ENCODE results near the gene WNT6.

WNT6 gene

DNA sequence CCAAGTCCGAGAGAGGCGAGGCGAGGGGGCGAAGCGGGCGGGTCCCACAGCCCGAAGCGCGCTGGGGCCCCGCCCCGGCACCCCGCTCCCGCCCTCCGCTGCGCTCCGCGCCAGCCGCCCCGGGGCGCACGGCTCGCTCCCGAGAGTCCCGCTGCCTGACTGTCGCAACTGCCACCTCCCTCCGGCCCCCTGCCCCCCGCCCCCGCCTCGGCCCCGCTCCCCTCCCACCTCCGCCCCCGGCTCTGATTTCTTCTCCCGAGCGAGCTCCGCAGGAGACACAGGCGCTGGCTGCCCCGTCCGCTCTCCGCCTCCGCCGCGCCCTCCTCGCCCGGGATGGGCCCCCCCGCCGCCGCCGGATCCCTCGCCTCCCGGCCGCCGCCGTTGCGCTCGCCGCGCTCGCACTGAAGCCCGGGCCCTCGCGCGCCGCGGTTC, at the start of gene WNT6:
Gene WNT6, plus strand, starts transcription at position 250 of the 432 bp plus-strand sequence. CDS start 233 bp downstream, outside the sequence.
- no peak for DNase-seq (ENCODE audit: low read depth)

DNA sequence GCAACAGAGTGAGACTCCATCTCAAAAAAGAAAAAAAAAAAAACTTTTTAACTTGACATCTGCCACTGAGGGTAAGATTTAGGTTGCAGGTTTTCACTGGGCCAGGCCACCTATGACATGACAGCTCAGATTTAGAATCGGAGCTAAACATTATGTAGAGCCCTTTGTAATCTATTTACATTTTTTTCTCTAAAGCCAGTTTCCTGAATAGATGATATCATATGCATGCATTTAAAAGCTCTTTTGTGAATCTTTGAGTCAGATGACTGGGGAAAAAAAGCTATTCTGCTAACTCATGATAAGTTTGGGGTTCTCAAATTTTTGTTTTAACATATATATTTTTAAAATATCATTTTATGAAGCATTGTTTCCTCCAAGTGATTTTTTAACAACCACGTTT, 49.3 kb upstream of the WNT6 start:
- no peak for DNase-seq (ENCODE audit: low read depth)

DNA sequence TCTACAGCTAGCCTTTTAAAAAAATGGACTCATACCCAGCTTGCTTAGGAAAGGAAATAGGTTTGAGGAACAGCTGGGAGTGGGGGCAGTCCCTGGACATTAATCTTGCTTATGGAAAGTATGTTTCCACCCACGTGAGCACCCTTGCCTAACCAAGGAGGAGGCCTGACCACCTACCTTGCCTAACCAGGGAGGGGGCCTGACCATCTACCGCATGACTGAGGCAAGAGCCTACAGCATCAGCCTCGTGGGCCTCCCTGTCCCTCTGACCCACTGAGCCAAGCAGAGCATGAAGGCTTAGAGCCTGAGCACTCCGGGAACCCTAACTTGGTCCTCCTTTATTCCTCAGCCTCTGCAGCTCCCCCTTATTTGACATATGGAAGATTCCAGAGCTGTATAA, 48.2 kb upstream of the WNT6 start:
- DNase-seq (ENCODE audit: low read depth), result no peak

DNA sequence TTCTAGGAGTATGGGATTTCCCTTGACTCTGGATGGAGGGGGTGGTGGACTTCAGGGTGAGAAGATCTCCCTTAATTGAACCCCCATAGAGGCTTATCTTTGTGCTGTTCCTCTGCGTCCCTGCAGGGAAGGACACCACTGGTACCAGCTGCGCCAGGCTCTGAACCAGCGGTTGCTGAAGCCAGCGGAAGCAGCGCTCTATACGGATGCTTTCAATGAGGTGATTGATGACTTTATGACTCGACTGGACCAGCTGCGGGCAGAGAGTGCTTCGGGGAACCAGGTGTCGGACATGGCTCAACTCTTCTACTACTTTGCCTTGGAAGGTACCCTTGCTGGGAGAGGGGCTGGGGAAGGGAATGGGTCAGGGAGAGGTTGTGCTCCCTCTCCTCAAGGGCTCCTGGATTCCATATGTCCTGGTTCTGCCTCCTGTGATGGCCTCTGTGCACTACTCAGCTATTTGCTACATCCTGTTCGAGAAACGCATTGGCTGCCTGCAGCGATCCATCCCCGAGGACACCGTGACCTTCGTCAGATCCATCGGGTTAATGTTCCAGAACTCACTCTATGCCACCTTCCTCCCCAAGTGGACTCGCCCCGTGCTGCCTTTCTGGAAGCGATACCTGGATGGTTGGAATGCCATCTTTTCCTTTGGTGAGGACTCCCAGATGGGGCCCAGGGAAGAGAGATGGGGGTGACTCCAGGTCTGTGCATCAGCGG, 47.3 kb upstream of the WNT6 start:
- DNase-seq (ENCODE audit: low read depth), result no peak

DNA sequence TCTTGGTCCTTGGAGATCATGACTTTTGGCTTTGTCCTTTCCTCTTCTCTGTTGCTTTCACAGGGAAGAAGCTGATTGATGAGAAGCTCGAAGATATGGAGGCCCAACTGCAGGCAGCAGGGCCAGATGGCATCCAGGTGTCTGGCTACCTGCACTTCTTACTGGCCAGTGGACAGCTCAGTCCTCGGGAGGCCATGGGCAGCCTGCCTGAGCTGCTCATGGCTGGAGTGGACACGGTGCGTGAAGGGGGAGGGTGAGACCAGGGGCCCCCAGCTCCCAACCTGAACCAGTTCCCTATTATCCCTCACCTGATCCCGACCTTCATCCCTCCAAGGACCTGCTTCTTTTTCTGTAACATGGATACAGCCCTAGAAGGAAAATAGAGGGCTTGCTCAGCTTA, 46.7 kb upstream of the WNT6 start:
- no peak for DNase-seq (ENCODE audit: low read depth)

DNA sequence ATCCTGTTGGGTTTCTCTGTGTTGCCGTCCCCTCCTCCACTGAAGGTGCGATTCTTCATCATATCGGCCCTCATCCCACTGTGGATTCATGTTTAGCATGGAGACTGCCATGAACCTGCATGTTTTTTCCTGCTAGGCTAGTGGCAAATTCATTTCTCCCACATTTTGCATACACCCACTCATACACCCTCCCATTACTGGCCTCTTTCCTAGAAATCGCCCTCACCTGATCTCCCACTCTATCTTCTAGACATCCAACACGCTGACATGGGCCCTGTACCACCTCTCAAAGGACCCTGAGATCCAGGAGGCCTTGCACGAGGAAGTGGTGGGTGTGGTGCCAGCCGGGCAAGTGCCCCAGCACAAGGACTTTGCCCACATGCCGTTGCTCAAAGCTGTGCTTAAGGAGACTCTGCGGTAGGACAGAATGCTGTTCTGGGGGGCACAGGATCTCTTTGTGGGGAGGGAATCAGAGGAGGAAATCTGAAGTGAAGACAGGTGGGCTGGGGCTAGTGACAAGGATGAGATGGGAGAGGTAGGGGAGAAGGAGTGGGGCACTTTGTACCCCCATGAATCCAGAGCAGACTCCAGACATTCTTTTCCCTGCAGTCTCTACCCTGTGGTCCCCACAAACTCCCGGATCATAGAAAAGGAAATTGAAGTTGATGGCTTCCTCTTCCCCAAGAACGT, 45.7 kb upstream of the WNT6 start:
- DNase-seq (ENCODE audit: low read depth), result no peak

DNA sequence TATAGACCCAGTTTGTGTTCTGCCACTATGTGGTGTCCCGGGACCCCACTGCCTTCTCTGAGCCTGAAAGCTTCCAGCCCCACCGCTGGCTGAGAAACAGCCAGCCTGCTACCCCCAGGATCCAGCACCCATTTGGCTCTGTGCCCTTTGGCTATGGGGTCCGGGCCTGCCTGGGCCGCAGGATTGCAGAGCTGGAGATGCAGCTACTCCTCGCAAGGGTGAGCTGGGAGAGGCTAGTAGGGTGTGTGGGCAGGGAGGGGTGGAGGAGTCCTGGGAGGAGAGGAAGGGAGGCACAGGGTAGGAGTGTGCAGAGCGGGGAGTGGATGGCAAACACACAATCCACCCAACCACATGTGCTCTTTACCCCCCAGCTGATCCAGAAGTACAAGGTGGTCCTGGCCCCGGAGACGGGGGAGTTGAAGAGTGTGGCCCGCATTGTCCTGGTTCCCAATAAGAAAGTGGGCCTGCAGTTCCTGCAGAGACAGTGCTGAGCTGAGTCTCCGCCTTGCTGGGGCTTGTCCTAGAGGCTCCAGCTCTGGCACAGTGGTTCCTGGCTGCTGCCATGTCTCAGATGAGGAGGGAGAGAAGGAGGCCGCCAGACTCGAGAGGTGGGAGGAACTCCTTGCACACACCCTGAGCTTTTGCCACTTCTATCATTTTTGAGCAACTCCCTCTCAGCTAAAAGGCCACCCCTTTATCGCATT, 44.9 kb upstream of the WNT6 start:
- no peak for DNase-seq (ENCODE audit: low read depth)

DNA sequence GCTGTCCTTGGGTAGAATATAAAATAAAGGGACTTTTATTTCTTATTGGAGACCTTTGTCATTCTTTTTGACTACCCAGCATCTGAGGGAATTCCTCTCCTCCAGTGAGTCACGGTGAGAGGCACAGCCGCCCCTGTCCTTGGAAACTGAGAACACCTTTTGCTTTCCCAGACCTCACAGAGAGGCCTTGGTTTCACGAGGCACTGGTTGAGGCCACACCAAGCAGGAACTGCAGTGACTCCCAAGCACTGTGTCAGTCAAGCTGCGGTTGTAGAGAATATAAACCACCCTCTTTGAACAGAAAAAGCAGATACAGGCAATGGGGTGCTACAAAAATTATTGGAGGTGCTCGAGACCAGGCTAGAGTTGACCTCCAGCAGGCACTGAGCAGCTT, 44.4 kb upstream of the WNT6 start:
- DNase-seq (ENCODE audit: low read depth), result no peak

DNA sequence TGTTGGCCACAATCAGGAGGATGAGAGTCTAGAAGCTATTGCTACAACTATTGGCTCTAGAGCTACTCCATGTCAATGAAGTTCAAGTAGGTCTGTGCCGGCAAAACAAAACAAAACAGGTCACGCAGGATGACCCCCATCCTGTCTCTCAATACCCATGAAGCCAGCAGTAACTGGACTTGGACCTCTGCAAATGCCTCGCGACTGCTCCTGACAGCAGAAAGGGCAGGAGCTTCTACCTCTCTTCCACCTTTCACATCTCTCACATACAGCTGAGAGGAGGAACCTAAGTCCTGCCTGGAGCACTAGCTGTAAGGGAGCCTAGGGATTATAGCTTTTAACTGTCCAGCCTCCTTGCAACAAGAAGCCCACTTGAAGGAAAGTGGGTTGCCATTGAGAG, 44.0 kb upstream of the WNT6 start:
- DNase-seq (ENCODE audit: low read depth), result no peak

DNA sequence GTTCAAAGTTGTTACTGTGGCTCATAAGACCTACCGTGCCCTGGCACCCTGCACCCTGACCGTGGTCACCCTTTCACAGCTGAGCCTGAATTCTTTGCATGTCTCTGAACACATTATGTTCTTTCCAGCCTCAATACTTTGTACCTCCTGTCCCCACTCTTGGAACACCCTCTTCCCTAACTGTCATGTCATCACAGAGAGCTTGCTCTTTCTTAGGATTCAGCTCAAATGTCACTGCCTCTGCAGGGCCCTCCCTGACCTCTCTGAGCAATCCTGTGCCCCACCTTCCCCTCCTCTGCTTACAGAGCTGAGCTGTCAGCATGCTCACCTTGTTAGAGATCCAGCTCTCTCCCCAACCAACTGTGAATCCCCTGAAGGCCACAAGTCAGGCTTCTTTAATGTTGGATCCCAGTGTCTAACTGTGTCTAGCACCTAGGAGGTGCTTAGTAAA, 43.0 kb upstream of the WNT6 start:
- no peak for DNase-seq (ENCODE audit: low read depth)

DNA sequence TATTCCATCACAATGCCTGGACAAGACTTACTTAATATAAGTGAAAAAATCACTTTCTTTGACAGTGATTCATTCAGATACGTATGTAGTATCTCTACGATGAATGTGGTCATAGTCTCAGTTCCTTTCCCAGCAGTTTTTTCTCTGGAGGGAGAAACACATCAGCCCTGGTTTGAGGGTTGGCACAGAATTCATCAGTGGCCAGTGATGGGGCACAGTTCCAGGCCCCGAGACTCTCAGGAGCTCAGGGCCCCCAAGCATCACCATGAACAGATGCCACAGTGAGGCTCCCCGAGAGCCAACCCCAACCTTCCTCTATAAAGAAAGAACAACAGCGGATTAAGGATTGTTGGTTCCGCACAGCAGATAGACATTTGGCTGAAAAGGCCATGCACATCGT, 40.5 kb upstream of the WNT6 start:
- no peak for DNase-seq (ENCODE audit: low read depth)

DNA sequence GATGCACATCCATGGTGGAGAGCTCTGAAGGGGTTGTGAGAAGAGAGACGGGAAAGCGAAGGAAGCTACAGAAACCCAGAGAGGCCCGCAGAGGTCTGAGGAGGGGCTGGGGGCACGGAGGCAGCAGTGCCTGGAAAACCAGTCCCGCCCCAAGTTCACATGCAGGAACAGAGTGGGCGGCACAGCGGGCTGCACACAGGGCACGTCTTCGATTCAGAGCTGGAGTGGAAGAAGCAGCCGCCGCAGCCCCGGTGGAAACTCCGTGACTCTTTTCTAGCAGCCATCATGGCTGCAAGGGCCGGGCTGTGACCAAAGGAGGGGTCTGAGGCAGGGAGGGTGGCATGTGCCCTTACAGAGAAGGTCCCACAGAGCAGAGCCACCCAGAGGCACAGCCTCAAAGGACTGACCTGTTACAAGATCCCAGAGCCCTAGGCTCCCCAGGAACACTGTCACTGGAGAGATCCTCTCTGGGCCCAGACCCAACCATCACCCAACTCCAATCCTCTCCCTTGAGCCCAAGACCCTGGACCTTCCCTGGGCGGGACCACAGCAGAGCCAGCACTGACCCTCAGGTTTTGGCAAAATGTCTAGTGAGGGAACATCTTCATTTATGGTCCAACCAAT, 38.7 kb upstream of the WNT6 start:
- no peak for DNase-seq (ENCODE audit: low read depth)

DNA sequence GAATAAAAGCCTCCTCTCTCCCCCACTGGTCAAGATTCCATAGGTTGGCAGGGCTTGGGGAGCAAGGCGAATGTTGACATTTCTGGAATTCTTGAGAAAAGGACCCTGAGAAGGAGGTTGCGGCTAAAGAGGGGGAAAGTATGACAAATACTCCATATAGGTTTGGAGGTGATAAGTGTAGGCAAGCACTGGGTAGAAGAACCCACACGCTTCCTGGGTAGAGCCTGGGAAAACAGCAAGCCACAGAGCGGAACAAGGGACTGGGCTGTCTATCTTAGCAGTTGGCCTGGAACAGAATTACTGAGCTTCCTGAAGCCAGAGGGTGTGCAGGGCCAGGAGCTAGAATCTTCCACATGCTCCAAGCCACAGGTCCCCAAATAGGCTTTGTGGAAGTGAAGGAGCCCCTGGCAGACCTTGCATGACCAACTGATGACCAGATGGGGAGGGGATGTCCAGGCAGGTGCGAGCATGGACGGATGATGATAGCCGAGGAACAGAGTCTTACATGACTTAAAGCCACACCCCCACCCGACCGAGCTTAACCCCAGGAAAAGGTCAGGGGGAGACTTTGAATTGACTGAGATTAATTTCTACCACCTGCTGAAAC, 37.9 kb upstream of the WNT6 start:
- no peak for DNase-seq (ENCODE audit: low read depth)

DNA sequence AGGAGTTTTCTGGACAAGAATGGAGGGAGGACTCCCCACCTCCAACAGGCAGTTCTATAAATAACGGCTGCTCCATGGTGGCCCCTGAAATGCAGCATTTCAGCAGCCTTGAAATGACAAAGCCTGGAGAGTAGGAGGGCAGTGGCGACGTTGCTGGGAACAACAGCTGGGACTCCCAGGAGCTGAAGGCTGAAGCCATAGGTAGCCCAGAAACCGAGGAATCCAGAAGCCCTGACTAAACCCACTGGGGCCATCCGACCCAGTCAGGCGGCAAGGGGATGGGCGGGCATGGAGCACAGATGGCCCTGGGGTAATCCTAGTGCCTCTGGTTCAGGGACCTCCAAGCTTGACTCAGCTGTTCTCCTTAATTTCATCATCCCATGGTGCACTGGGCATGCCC, 37.0 kb upstream of the WNT6 start:
- DNase-seq (ENCODE audit: low read depth), result no peak

DNA sequence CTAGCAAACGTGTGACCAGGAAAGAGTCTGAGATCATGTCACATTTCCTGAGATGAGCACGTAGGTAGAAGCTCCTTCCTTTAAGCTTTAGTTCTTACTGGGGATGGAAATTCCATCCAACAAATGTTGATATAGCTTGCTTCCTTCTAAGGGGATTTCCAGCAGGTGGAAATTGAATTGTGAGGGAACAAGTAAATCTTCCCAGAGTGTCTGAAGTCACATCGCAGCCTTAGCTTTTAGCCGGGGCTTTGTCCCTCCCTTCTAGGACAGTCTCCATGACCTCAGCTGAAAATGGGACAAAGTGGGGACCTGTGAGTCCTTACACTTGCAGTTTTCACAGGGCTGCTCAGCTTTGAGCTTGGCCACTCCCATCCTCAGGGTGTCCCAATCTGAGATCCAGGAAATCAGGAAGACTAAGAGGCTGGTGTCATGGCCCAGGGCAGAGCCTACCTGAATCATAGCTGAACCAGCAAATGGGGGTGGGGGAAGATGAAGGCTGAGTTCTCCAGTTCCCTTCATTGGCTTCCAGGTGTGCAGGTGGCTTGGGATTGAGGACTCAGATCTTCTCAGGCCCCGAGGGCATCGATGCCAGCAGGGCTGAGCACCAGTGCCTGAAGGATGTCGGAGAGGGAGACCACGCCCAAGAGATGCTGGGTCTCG, 36.3 kb upstream of the WNT6 start:
- no peak for DNase-seq (ENCODE audit: low read depth)

DNA sequence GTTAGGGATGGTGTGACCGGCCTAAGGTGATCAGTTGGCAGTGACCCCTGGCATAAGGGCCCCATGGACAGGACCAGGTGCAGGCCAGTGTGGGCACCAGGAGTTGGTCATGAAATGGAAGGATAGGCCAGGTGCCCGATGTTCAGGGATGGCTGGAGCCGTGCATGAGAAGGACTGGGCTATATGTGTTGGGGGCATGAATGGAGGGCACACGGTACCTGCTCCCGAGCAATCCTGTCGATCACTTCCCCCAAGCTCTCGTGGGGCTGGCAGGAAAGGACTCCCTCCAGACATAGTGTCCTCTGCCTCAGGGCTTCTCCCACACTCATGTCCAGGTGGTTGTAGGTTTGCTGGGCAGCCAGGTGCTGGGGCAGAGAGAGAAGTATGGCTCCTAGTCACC, 35.6 kb upstream of the WNT6 start:
- no peak for DNase-seq (ENCODE audit: low read depth)

DNA sequence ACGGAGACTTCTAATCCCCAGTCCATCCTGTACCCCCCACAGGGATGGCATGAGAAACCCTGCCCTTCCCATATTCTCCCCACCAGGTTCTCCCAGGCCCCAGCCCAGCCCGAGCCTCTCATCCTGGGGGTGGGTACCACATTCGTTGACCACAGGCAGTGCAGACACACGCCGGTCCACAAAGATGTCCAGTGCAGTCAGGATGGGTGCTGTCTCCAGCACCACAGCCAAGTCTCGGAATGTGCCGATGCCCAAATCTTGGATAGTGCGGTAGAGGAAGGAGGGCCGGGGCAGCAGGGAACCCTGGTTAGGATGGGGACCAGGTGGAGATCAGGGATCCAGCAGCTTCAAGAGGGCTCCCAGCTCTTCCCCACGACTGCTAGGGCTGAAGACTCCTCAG, 32.8 kb upstream of the WNT6 start:
- no peak for DNase-seq (ENCODE audit: low read depth)

DNA sequence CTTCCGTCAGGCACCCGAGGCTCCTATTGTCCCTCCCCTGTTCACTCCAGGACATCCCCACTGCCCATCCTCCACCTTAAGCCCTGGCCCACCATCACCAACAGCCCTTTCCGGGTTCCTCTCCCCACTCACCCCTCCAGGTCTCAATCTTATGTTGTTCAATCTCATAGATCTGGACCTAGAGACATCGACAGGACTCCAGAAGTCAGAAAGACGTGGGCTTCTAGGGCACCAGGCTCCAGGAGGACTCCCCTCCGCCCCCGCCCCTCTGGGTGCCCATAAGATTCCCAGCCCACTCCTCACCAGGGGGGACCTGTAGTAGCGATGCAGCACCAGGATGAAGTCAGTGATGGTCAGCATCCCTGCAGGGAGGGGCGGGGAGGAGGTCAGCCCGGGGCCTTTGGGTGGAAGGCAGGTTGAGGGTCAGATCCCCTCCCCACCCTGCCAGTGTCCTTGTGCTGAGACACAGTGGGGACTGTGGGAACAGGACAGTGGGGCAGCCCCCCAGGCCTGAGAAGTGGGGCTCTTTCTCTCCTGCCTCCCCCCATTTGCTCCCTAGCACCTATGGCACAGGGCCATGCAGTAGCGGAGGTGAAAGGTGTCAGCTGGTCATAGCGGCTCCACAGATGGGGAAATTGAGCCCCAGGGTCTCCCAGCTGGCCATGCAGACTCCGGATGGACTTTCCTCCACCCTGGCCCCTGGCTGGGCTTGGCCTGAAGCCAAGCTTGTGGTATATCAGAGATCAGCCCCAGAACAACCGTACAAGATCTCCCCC, 31.7 kb upstream of the WNT6 start:
- no peak for DNase-seq (ENCODE audit: low read depth)

DNA sequence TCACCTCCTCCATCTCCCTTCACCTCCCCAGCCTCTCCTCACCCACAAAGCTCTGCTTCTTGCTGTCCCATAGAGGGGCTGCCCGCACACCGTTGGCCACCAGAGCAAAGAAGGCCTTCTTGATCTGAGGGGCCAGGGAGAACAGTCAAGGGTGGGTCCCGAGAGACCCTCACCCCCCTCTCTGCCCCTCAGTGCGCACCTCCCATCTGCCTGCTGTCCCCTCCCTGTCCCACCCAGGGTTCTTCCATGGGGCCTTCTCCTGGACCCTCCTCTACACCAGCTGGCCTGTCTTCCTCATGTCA, 31.2 kb upstream of the WNT6 start:
- no peak for DNase-seq (ENCODE audit: low read depth)

DNA sequence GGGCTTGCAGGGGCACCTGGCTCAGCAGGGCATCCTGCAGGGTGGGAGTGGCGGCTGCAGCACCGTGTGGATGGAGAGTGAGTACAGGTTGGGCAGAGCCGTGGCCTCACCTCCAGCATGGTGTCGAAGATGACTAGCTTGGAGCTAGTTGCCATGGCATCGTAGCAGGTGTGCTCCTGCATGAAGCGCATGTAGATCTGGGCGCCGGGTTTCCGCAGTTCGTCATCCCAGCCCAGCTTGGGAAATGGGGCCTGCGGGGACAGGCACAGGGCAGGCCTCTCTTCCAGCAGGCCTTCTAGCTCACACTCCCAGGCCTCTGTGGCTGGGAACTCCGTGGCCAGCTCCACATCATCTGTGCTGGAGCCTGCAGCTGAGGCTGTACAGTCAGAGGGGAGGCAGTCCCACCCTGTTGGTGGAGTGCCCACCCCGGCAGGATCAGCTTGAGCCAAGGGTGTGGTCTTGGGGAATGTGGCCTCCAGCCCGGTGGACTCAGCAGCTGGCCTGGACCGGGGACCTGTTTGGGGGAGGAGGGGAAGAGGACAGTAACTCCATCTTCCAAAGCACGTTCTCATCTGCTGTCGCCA, 29.6 kb upstream of the WNT6 start:
- no peak for DNase-seq (ENCODE audit: low read depth)
